Stimulated activated CD8-positive, alpha-beta memory T cell treated with anti-CD3 and anti-CD28 coated beads, Interleukin-4, amount 100 ng/mL, for 48 hours (primary cell): Measurements from ENCODE around the gene SFR1.
"Not testable (repeated sequence)": the region's sequence is repeated elsewhere in the genome, so short reads cannot be mapped to it uniquely, and the experiment has no call there.

Source experiments
- DNase-seq: peaks from one replicate; pipeline ENCODE4 v3.0.0-alpha.2; 2020

Gene SFR1

GRCh38 chr10:104109908-104110662, 11.9 kb upstream of the SFR1 start:
- DNase-seq = no peak

GRCh38 chr10:104113376-104113956, 8.5 kb upstream of the SFR1 start:
- DNase-seq = no peak

- DNase-seq = no peak
These were observed 4.1 kb upstream of the SFR1 start for GRCh38 chr10:104117839-104118323.

GRCh38 chr10:104119996-104120395, 2.0 kb upstream of the SFR1 start:
- DNase-seq = no peak

GRCh38 chr10:104120512-104120902, 1.5 kb upstream of the SFR1 start:
- no peak for DNase-seq

- DNase-seq = peak; percentile 85
These were observed 977 bp upstream of the SFR1 start for GRCh38 chr10:104120903-104121484.

GRCh38 chr10:104122225-104123107, 495 bp downstream of the SFR1 start:
- DNase-seq = no peak

- DNase-seq = no peak
These were observed 1.4 kb downstream of the SFR1 start for GRCh38 chr10:104123397-104123796.

- DNase-seq = no peak
These were observed 5.4 kb downstream of the SFR1 start for GRCh38 chr10:104127411-104127810.

GRCh38 chr10:104128214-104128613, 6.2 kb downstream of the SFR1 start:
- DNase-seq = no peak

- DNase-seq = no peak
These were observed 8.1 kb downstream of the SFR1 start for GRCh38 chr10:104130041-104130440.

- DNase-seq = no peak
These were observed 16.2 kb downstream of the SFR1 start for GRCh38 chr10:104138131-104138530.

- DNase-seq = no peak
These were observed 17.2 kb downstream of the SFR1 start for GRCh38 chr10:104139221-104139620.

- DNase-seq = no peak
These were observed 20.1 kb downstream of the SFR1 start for GRCh38 chr10:104142081-104142480.

- no peak for DNase-seq
These were observed 21.9 kb downstream of the SFR1 start for GRCh38 chr10:104143829-104144228.

GRCh38 chr10:104144931-104145330, 23.0 kb downstream of the SFR1 start:
- no peak for DNase-seq

GRCh38 chr10:104146882-104147281, 24.9 kb downstream of the SFR1 start:
- no peak for DNase-seq

- DNase-seq = no peak
These were observed 28.2 kb downstream of the SFR1 start for GRCh38 chr10:104150139-104150538.

GRCh38 chr10:104151737-104152136, 29.8 kb downstream of the SFR1 start:
- DNase-seq = no peak

GRCh38 chr10:104155591-104155990, 33.6 kb downstream of the SFR1 start:
- DNase-seq = no peak

- DNase-seq = no peak
These were observed 48.8 kb downstream of the SFR1 start for GRCh38 chr10:104170610-104171254.

GRCh38 chr10:104174136-104174535, 52.2 kb downstream of the SFR1 start:
- not testable (repeated sequence) for DNase-seq
